Vagina (tissue), 2 donors: ENCODE results near the gene NOTCH1.

Experiments
- CTCF ChIP-seq, 3 experiments: fragments of 450-650 bp in 2 of 3; fragments of 200-600 bp in 1 of 3; sonication (generic) in 1 of 3; IDR thresholded peaks; one replicate each; pipeline ENCODE4 v1.5.1; 2017 to 2019; ENCODE audit warnings: antibody characterized with exemption in 3 of 3, mild to moderate bottlenecking in 2 of 3, moderate library complexity in 2 of 3
- POLR2A ChIP-seq, 2 donors: fragments of 450-650 bp; IDR thresholded peaks; one replicate each; pipeline ENCODE4 v1.6.1; 2017; ENCODE audit warnings: antibody characterized with exemption in 2 of 2, mild to moderate bottlenecking in 2 of 2, moderate library complexity in 2 of 2
- POLR2AphosphoS5 ChIP-seq, 2 donors: sonication (generic); formaldehyde crosslinking; IDR thresholded peaks; one replicate each; pipeline ENCODE4 v1.9.0; 2017; ENCODE audit warnings: antibody characterized with exemption in 2 of 2, mild to moderate bottlenecking in 2 of 2, low read depth in 1 of 2; ENCODE audit not compliant: insufficient read depth in 1 of 2

GRCh38 chr9:136570191-136570845 lies 24.5 kb upstream of the NOTCH1 start:
- TF ChIP-seq CTCF (IDR thresholded peaks at IDR 0.05) (no peak), POLR2AphosphoS5 (IDR thresholded peaks at IDR 0.05; ENCODE audit: insufficient read depth in 1 of 2, low read depth in 1 of 2) (no peak), POLR2A (IDR thresholded peaks at IDR 0.05) (no peak)
